Measurements from ENCODE around the gene TMEM250. TPM values are rescaled to one million over a fixed set of nuclear protein-coding genes. Genes with fewer than 3 reads are reported as not detected.

TMEM250 gene
- total RNA-seq, 1 donor from 2014 or later: 37.5 TPM

- DNase-seq (ENCODE audit: low read depth): no peak
- TF ChIP-seq CTCF (conservative IDR thresholded peaks at IDR 0.05; ENCODE audit: low read depth, low read length): no peak
- H3K4me3 ChIP-seq (ENCODE audit: low read depth, low read length): no peak overlapping the region
These were observed 2.1 kb downstream of the TMEM250 start for GRCh38 chr9:136116360-136117098.

- TF ChIP-seq CTCF (conservative IDR thresholded peaks at IDR 0.05; ENCODE audit: low read depth, low read length): no peak
- H3K4me3 ChIP-seq (ENCODE audit: low read depth, low read length): no peak overlapping the region
- DNase-seq (ENCODE audit: low read depth): no peak
These were observed 2.9 kb downstream of the TMEM250 start for GRCh38 chr9:136115641-136116359.

- no peak for TF ChIP-seq CTCF (conservative IDR thresholded peaks at IDR 0.05; ENCODE audit: low read depth, low read length)
- H3K4me3 ChIP-seq (ENCODE audit: low read depth, low read length): no peak overlapping the region
- no peak for DNase-seq (ENCODE audit: low read depth)
These were observed 3.5 kb downstream of the TMEM250 start for GRCh38 chr9:136115206-136115605.

- no peak overlapping the region for H3K4me3 ChIP-seq (ENCODE audit: low read depth, low read length)
- TF ChIP-seq CTCF (conservative IDR thresholded peaks at IDR 0.05; ENCODE audit: low read depth, low read length): no peak
- no peak for DNase-seq (ENCODE audit: low read depth)
These were observed 4.1 kb downstream of the TMEM250 start for GRCh38 chr9:136114610-136115009.

GRCh38 chr9:136112541-136112940 lies 6.1 kb downstream of the TMEM250 start:
- H3K4me3 ChIP-seq (ENCODE audit: low read depth, low read length): no peak overlapping the region
- no peak for DNase-seq (ENCODE audit: low read depth)
- TF ChIP-seq CTCF (conservative IDR thresholded peaks at IDR 0.05; ENCODE audit: low read depth, low read length): no peak

GRCh38 chr9:136111910-136112309 lies 6.8 kb downstream of the TMEM250 start:
- no peak overlapping the region for H3K4me3 ChIP-seq (ENCODE audit: low read depth, low read length)
- DNase-seq (ENCODE audit: low read depth): no peak
- TF ChIP-seq CTCF (conservative IDR thresholded peaks at IDR 0.05; ENCODE audit: low read depth, low read length): no peak

Data from epithelial cell of proximal tubule (primary cell).